Stimulated activated CD4-positive, alpha-beta T cell treated with anti-CD3 and anti-CD28 coated beads, Interleukin-4, amount 100 ng/mL, for 1 hour (primary cell): Measurements from ENCODE around the gene SMARCB1.

Experiments
- DNase-seq: peaks from one replicate; pipeline ENCODE4 v3.0.0-alpha.2; 2020

SMARCB1 gene

DNA sequence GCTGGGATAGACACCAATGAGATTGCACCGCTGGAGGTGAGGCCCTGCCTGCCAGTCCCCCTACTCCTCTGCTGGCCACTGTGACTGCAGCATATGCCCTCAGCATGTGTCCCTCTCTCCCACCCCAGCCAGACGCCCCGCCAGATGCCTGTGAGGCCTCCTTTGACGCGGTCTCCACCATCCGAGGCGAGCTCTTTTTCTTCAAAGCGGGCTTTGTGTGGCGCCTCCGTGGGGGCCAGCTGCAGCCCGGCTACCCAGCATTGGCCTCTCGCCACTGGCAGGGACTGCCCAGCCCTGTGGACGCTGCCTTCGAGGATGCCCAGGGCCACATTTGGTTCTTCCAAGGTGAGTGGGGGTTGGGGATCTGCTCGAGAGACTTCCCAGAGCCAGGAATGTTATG lies 5.7 kb upstream of the SMARCB1 start:
- no peak for DNase-seq

DNA sequence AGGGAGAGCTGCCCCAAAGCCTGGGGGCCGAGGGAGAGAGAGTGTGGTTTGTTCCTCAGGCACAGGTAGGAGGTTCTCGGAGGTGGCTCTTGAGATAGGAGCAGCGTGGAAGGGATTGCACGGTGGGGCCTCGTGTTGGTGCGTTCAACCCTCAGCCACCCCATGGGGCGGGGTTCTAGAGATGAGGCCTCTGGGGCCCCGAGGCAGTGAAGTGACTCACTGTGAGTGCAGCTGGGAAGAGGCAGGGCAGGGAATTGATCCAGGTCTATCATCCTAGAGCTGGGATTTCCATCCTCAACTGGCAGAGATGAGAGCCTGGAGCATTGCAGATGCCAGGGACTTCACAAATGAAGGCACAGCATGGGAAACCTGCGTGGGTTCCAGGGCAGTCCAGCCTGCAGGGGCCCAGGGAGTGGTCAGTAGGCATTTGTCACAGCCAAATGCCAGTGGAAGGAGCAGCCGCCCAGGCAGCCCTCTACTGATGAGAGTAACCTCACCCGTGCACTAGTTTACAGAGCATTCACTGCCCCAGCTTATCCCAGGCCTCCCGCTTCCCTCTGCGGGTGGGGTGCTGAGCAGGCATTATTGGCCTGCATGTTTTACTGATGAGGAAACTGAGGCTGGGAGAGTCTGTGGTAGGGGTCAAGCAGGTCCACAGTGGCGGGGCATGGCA lies 5.1 kb upstream of the SMARCB1 start:
- no peak for DNase-seq

DNA sequence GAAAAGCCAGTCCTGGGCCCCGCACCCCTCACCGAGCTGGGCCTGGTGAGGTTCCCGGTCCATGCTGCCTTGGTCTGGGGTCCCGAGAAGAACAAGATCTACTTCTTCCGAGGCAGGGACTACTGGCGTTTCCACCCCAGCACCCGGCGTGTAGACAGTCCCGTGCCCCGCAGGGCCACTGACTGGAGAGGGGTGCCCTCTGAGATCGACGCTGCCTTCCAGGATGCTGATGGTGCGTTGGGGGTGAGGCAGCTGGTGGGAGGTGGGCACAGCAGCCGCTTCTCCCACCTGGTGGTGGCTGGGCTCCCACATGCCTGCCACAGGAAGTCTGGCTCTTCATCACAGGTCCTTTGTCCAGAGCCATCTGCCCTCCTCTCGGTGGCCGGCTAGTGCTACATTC lies 4.5 kb upstream of the SMARCB1 start:
- no peak for DNase-seq

DNA sequence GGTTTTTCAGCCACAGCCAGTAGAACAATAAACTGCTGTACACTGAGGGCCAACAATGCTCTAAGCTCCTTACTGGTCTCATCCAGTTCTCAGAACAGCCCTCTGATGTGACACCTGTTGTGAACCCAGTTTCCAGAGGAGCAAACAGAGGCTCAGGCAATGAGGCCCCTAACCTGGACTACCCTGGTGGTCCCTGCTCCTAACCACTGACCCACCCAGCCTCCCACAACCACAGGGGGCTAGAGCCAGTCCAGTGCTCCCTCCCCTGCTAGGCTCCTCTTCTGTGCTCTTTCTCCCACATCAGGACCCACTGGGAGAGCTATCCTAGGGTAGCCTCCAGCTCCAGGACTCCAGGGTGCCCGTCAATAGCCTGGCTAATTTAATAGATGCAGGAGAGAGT lies 4.1 kb upstream of the SMARCB1 start:
- no peak for DNase-seq

DNA sequence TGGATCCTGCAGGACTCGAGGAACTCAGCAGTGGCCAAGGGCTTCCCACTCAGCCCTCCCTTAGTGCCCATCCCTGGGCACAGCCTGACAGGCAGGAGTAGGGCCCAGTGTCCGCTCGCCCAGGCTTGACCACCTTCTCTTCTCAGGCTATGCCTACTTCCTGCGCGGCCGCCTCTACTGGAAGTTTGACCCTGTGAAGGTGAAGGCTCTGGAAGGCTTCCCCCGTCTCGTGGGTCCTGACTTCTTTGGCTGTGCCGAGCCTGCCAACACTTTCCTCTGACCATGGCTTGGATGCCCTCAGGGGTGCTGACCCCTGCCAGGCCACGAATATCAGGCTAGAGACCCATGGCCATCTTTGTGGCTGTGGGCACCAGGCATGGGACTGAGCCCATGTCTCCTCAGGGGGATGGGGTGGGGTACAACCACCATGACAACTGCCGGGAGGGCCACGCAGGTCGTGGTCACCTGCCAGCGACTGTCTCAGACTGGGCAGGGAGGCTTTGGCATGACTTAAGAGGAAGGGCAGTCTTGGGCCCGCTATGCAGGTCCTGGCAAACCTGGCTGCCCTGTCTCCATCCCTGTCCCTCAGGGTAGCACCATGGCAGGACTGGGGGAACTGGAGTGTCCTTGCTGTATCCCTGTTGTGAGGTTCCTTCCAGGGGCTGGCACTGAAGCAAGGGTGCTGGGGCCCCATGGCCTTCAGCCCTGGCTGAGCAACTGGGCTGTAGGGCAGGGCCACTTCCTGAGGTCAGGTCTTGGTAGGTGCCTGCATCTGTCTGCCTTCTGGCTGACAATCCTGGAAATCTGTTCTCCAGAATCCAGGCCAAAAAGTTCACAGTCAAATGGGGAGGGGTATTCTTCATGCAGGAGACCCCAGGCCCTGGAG lies 3.3 kb upstream of the SMARCB1 start:
- DNase-seq, result no peak

DNA sequence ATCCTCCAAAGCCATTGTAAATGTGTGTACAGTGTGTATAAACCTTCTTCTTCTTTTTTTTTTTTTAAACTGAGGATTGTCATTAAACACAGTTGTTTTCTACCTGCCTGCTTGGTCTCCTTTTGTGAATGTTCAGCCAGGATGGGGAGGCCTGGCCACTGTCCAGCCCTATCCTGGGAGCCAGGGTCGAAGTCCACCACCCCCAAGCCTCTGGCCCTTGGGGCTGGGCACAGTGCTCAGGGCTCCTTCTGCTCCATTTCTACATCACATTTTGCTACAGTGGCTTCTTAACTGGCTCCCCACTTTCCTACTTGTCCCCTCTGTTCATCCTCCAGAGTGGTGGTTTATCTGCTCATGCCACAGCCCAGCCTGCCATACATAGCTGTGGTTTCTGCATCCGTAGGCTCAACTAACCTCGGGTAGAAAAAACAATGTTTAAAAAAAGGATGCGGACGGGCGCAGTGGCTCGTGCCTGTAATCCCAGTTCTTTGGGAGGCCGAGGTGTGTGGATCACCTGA lies 2.5 kb upstream of the SMARCB1 start:
- DNase-seq, result no peak

DNA sequence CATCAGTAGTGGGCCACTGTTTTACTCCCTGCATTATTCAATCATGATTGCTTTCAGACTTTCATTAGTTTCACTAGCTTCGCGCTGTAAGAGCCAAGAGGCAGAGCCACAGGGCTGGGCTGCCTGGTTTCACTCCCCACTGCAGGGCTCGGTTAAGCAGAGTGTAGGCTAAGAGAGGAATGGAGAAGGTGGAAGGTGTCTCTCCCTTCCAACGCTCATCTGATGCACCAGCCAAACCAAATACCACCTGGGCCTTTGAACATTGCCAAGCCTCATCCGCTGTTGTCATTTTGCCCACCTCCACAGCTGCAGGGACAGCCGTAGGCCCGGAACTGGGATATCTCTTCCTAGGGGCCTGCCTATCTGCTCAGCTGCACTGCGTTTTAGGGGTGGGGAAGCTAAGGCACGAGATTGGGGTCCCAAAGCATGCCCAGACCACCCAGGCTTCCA lies 480 bp upstream of the SMARCB1 start:
- no peak for DNase-seq

DNA sequence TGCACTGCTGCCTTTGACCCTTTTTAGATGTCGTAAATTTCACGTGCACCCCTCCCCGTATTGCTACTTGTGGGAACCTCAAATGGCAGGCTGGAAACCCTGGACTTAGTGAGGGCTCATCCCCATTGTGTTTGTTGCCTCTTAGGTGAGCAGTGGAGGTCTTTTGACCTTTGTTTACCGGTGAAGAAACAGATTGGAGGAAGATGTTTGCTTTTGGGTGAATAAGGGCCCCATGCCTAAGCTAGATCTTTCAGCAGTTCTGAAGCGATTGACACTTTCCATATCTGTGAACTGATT lies 782 bp downstream of the SMARCB1 start:
- DNase-seq, result no peak

DNA sequence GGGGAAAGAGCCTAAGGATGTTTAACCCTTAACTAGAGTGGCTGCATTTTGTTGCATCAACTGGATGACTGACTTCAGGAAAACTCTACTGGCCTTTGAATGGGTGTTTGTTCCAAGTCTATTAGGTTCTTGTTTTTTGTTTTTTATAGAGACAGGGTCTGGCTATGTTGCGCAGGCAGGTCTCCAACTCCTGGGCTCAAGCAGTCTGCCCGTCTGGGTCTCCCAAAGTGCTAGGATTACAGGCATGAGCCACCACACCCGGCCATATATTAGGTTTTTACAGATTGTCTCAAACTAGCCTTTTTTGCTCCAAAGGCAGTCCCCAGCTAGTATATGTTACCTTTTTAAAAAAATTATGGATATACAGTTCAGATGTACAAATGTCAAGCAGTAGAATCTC lies 1.1 kb downstream of the SMARCB1 start:
- DNase-seq, result no peak

DNA sequence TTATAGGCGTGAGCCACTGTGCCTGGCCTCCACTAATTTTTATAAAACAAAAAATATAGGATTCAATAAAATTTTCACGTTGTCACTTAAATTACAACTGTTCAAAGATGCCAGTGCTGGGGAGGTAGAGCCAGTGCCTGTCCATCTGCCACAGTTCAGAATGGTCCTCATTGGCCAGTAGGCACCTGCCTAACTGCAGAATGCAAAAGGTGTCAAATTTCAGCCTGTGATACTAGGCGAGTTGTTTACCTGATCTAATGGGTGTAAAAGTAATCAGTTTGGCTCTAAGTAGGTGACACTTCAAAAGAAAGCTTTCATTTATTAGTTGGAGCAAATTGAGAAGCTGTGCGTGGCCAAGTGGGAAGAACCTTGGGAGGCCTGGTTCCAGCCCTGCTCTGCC lies 2.4 kb downstream of the SMARCB1 start:
- DNase-seq, result no peak

DNA sequence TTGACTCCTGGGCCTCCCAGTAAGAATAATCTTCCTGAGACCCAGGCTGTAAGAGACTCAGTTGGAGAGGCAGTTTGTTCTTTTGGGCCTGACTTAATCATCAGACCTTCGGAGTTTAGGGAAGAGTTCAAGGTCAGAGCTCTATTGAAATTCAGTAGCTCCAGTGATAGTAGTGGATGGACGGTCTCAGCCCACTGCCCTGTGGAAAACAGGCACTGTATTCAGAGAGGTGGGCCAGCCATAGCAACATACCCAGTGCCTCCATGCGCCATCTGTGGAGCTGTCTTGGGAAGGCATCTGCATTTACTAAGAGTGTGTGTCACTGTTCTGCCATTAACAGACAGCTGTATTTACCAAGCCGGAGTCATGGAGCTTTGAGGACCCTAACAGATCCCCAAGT lies 2.9 kb downstream of the SMARCB1 start:
- no peak for DNase-seq

DNA sequence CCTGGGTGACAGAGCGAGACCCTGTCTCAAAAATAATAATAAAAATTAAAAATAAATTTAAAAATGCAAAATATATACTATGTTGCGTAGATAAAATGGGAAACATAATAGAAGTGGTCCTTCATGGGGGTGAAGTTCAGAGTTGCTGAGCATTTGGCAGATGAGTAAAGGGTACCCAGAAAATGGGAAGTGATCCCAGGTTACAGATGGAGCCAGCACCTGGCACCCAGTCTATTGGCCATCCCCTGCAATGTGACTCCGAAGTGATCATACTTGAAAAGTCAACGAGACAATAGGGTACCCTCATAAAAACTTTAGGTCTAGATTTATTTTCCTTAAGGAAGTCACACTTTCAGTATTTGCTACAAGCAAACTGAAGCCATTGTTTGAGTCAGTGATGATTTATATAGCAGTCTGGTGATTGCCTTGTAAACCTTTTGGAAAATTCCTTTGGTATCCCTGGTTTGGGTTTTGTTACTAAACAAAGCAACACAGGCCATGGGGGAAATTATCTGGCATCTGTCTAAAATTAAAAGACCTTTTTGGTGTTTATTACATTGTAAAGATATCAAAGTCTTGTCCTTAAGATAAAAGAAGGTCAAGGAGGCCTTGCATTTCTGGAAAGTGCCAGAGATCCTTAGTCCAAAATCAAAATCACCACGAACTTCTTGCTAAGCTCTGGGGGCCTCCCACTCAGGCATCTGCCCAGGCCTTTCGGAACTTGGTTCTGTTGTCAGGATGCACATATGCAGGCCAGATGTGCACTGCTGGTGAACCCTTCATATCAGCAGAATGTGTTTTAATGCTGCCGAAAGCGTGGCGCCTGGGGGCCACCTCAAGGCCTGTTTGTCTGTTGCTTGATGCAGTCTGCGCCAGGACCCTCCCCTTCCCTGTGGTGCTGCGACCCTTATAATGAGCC lies 4.3 kb downstream of the SMARCB1 start:
- no peak for DNase-seq

DNA sequence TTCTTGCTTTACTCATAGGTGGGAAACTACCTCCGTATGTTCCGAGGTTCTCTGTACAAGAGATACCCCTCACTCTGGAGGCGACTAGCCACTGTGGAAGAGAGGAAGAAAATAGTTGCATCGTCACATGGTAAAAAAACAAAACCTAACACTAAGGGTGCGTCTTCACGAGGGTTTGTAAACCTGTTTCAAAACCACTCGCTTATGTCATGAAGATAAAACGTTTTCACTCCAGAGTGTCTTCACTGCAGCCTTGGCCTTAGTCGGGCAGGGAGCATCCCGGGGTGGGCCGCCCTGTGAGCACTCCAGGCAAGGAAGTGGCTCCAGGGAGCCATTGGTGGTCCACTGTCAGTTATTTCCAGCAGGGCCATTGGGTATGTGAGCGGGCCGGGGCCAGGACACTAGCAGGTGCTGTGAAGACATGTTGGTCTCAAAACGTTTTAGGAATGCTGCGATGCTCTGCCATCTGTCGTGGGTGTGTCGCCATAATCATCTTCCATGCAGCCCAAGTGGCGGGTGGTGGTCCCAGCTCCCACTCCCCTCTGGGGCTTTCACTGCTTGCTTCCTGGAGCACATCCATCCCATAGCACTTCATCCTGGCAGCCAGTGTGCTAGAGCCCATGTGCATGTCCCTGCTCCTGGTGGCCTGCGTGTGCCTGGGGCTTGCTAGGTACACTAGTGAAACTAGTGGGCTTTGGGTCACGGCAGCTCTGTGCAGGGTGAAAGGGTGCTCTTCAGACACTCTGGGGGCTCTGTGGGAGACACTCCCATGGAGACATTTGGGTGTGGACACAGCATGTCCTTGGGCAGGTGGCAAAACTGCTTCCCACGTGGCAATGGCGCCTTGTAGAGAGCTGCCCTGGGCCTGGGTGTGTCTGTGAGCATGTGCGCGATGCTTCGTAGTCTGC lies 5.2 kb downstream of the SMARCB1 start:
- DNase-seq, result no peak

DNA sequence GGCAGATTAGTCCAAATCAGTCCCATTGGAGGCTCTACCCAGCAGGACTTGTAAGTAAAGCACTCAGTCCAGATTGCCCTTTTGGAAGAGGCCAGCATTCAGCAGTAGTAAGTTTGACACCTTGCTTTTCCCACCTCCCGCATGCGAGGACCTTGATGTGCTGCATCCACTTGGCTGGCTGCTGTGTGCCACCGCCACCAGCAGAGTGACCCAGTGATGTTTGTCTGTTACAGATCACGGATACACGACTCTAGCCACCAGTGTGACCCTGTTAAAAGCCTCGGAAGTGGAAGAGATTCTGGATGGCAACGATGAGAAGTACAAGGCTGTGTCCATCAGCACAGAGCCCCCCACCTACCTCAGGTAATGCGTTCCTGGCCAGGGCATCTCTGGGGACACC lies 6.6 kb downstream of the SMARCB1 start:
- DNase-seq, result no peak

DNA sequence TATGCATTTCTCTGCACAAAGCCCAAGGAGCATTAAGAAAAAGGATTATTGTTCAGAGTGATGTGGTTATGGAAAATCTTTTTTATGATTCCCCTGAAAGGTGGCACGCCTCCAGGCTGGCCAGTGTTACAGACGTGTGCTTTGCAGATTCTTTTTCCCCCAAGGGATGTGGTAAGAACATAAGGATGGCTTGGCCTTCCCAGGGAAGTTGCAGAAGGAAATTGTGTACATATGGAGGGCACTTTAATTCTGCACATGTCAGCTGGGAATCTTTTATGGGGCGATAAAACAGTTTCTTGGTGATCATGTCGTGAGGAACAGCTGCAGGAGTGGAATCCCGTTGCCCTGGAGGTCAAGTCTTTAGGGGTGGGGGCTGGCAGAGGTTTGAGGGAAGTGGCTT lies 9.7 kb downstream of the SMARCB1 start:
- no peak for DNase-seq

DNA sequence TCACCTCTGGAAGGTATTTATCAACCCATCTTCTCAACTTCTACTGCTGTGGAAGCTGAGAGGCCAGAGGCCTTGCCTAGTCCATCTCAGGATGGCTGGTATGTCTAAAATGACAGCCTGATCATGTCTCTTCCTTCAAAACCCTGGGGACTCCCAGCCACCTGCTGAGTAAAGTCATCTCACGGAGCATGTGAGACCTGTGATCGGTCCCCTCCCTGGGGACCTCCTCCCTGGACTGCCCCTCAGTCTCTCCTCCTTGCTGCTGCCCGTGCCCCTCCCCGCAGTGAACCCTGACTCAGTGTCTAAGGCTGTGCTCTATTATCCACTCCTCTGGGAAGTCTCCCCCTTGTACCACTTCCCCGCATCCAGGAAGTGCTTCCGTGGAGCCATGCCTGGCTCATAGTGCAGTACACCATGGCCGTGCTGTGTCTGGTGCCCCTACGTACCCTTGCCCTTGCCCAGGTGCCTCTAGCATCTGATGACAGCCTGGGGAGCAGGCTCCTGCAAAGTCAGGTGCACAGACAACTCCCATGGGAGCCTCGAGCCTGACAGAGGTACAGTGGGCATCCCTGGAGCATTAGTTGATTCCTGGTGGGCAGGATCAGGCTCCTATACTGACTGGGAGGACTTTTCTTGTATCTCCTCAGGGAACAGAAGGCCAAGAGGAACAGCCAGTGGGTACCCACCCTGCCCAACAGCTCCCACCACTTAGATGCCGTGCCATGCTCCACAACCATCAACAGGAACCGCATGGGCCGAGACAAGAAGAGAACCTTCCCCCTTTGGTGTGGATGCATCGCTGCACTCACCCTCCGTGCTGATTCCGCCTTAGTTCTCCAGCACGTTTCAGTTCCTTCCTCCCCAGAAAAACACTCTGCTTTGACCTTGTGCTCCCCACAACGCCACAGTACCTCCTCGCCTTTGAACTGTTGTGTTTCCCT lies 13.8 kb downstream of the SMARCB1 start:
- no peak for DNase-seq

DNA sequence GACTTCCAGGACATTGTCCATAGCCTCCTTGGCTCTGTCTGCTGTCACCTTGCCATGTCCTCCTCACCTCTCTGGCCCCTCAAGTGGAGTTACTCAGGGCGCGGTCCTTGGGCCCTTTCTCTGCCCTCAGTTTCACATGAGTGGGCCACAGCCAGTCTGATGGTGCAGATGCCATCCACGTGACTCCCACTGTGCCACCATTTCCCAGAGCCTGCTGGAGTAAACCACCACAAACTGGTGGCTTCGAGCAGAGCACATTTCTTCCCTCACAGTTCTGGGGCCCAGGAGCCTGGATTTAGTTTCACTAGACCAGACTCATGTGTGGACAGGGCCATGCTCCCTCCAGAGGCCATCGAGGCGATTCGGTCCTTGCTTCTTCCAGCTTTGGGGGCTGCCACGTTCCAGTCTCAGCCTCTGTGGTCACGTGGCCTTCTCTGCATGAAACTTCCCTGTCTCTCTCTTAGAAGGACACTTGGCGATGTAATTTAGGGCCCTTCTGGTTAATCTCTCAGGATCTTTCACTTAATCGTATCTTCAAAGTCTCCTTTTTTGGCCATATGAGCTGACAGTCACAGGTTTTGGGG lies 14.6 kb downstream of the SMARCB1 start:
- no peak for DNase-seq

DNA sequence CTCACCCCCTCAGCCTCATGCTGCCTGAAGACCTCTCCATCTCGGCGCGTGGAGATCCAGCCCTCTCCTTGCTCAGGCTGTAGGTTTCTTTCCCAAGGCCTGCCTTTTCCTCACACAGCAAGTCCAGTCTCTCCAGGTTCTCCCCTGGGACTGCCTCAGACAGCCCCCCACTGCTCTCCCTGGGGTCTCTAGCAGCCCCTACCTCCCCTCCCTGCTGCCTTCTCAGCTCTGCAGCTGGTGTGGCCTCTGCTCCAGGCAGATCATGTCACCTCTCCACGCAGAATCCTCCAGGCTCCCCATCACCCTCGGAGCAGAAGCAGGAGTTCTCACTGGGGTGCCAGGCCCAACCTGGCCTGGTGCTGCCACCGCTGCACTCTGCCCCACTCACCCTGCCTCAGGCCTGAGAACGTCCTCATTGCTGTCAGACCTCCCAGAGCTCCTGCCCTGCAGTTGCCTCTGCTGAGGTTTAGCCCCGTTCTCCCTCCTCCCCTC lies 15.2 kb downstream of the SMARCB1 start:
- no peak for DNase-seq

DNA sequence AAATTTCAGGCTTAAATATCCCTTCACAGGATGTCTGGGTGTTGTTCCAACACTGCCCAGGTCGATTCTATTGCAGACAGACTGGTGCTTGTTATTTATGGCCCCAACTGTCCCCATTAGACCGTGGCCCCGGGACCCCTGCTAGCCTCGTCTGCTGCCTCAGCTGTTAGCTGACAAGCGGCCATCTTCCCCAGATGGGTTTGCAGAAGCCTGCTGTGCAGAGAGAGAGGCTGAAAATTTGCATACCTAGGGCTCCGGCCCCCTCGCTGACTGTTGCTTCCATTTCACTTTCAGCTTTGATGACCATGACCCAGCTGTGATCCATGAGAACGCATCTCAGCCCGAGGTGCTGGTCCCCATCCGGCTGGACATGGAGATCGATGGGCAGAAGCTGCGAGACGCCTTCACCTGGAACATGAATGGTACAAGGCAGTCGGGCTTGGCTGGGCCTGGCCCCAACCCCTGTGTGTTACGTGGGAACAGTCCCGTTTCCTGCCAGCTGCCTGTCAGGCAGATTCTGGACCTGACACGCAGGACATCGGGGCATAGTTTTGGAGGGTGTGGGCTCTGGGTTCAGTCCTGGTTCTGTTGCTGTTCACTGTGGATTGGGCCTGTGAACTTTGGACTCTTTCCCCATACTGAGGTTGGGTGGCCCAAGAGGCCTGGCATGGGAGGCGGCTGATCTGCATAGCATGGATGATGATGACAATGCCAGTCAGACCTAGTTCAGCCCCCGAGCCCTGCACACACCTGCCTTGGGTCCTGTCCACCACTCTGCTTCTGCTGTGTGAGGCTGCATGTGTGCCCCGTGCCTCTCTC lies 16.4 kb downstream of the SMARCB1 start:
- DNase-seq, result no peak
